Measurements from ENCODE around the gene CTBP1. TPM values are rescaled to one million over a fixed set of nuclear protein-coding genes. Genes with fewer than 3 reads are reported as not detected.

Gene CTBP1
- total and polyA plus RNA-seq, 2 donors (not counting 1 experiment from before 2014, with no cell fraction given) = 212 to 343 TPM

DNA sequence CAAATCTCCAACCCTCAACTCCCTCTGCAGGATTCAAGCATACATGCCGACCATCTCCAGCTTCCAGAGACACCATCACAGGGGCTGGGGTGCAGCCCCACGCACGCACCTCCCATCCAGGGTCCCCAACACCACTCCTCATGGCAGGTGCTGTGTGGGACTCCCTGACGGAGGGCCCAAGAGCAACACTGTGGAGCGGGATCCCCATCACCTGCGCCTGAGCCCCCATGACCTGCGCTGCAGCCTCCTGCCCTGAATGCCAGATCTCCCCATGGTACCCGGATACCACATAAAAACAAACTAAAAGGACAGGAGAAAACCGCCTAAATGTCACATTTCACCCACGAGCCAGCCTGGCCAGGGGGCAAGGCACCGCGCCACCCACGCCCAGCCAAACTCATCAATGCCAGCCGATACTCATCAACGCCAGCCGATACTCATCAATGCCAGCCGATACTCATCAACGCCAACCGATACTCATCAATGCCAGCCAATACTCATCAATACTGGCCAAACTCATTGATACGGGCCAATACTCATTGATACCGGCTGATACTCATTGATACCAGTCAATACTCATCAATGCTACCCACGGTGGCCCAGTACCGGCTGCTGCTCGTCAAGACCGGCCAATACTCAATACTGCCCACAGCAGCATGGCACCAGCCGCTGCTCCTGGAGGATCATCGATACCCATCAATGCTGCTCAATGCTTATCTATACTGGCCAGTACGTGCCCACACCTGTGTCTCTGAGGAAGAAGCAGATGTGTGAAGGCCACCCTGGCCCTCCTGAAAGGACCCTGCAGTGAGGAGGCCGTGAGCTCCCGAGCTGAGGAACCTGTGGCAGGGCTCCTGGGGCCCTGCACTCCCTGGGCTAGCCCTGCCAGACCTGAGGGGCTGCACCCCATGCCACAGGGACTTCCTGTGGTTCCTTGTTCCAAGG, 6.2 kb downstream of the CTBP1 start:
- H3K4me1 ChIP-seq (ENCODE audit: control insufficient read depth in 2 of 2, insufficient read depth in 2 of 2, low read length in 2 of 2) = peaks cover 42 to 49% of the 10 kb centered on the region in 2 donors
- DNase-seq (no peak), ATAC-seq (ENCODE audit: low read depth) (no peak)
- peaks cover 0 to 17% of the 10 kb centered on the region in 2 experiments for H3K36me3 ChIP-seq (replicated peaks in 1 of 2; ENCODE audit: control extremely low read depth in 1 of 2, control insufficient read depth in 1 of 2, extremely low read depth in 1 of 2, insufficient read depth in 2 of 2, low read length in 1 of 2)
- H3K9me3 ChIP-seq (ENCODE audit: control extremely low read depth in 1 of 3, control insufficient read depth in 2 of 3, insufficient read depth in 1 of 3, low read length in 2 of 3) = no peaks in the 10 kb centered on the region
- WGBS (ENCODE audit: insufficient coverage) = 93% methylated on average over 28 of the region's 30 CpGs
- no peak overlapping the region for H3K27ac ChIP-seq (ENCODE audit: low read length in 2 of 2)
- Mint-ChIP-seq H3K27me3 (no peaks in the 10 kb centered on the region), H3K4me1 (peaks cover 56% of the 10 kb centered on the region), H3K27ac (no peak overlapping the region), H3K4me3 (no peak overlapping the region), H3K9me3 (ENCODE audit: insufficient read depth) (no peaks in the 10 kb centered on the region)
- ChIA-PET POLR2A (no interaction called here), CTCF (no interaction called here)
- intact Hi-C loops (cut with micrococcal nuclease) = no loop called here
- peaks cover 91% of the 10 kb centered on the region for H3K79me2 ChIP-seq (ENCODE audit: control insufficient read depth, insufficient read depth, low read length)
- TF ChIP-seq, protein P1, sequence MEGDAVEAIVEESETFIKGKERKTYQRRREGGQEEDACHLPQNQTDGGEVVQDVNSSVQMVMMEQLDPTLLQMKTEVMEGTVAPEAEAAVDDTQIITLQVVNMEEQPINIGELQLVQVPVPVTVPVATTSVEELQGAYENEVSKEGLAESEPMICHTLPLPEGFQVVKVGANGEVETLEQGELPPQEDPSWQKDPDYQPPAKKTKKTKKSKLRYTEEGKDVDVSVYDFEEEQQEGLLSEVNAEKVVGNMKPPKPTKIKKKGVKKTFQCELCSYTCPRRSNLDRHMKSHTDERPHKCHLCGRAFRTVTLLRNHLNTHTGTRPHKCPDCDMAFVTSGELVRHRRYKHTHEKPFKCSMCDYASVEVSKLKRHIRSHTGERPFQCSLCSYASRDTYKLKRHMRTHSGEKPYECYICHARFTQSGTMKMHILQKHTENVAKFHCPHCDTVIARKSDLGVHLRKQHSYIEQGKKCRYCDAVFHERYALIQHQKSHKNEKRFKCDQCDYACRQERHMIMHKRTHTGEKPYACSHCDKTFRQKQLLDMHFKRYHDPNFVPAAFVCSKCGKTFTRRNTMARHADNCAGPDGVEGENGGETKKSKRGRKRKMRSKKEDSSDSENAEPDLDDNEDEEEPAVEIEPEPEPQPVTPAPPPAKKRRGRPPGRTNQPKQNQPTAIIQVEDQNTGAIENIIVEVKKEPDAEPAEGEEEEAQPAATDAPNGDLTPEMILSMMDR (IDR thresholded peaks at IDR 0.05) = no peak
- no peak for TF ChIP-seq EZH2 (IDR thresholded peaks at IDR 0.05; ENCODE audit: borderline replicate concordance, insufficient read depth, low read depth, low read length, poor library complexity, severe bottlenecking)
- H3K4me2 ChIP-seq (replicated peaks; ENCODE audit: low read depth, low read length, poor library complexity, severe bottlenecking) = no peak overlapping the region
- no peaks in the 10 kb centered on the region for H3K27me3 ChIP-seq (replicated peaks in 1 of 4; ENCODE audit: control extremely low read depth in 1 of 4, control insufficient read depth in 3 of 4, insufficient read depth in 4 of 4, low read length in 3 of 4)
- no peak overlapping the region for H2AFZ ChIP-seq (ENCODE audit: insufficient read depth, low read depth, low read length, poor library complexity, severe bottlenecking)
- H4K20me1 ChIP-seq (ENCODE audit: control insufficient read depth, insufficient read depth, low read length, poor library complexity, severe bottlenecking) = peaks cover 99% of the 10 kb centered on the region
- H3K4me3 ChIP-seq (ENCODE audit: control extremely low read depth in 1 of 5, extremely low read depth in 1 of 5, insufficient read depth in 1 of 5, low read depth in 2 of 5, low read length in 4 of 5) = no peak overlapping the region
- H3K9ac ChIP-seq (ENCODE audit: low read length) = no peak overlapping the region

DNA sequence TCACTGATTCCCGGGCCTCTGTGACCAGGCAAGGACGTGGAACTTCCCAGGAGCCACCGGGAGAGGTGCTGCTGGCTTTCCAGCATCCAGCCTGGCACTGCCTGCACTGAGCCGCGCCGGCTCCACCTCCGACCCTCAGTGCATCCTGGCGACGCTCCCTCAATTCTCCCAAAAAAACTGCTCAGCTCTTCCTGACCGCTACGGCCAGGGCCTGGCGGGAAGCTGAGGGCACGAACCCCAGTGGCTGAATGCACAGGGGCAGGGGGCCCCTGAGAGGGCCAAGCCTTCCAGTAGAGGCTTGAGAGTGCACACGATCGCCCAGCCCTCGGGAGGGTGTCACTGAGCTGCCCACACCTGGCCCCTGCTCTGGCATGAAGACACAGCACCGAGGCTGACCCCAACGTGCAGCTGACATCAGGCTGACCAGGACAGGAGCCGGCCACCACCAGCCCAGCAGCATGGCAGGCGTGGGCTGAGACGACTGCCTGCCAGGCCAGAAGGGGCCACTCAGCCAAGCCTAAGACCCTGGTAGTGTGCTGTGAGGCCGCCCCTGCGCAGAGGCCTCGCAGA, 6.9 kb downstream of the CTBP1 start:
- peaks cover 0 to 24% of the 10 kb centered on the region in 2 experiments for H3K36me3 ChIP-seq (replicated peaks in 1 of 2; ENCODE audit: control extremely low read depth in 1 of 2, control insufficient read depth in 1 of 2, extremely low read depth in 1 of 2, insufficient read depth in 2 of 2, low read length in 1 of 2)
- no peaks in the 10 kb centered on the region for H3K27me3 ChIP-seq (replicated peaks in 1 of 4; ENCODE audit: control extremely low read depth in 1 of 4, control insufficient read depth in 3 of 4, insufficient read depth in 4 of 4, low read length in 3 of 4)
- WGBS (ENCODE audit: insufficient coverage) = 97% methylated on average over 23 of the region's 24 CpGs
- H2AFZ ChIP-seq (ENCODE audit: insufficient read depth, low read depth, low read length, poor library complexity, severe bottlenecking) = no peak overlapping the region
- peaks cover 39 to 44% of the 10 kb centered on the region in 2 donors for H3K4me1 ChIP-seq (ENCODE audit: control insufficient read depth in 2 of 2, insufficient read depth in 2 of 2, low read length in 2 of 2)
- intact Hi-C loops (cut with micrococcal nuclease) = no loop called here
- no peak for TF ChIP-seq EZH2 (IDR thresholded peaks at IDR 0.05; ENCODE audit: borderline replicate concordance, insufficient read depth, low read depth, low read length, poor library complexity, severe bottlenecking)
- TF ChIP-seq, protein P1 (IDR thresholded peaks at IDR 0.05) = no peak
- DNase-seq (no peak), ATAC-seq (ENCODE audit: low read depth) (no peak)
- Mint-ChIP-seq H3K4me1 (peaks cover 53% of the 10 kb centered on the region), H3K9me3 (ENCODE audit: insufficient read depth) (no peaks in the 10 kb centered on the region), H3K27me3 (no peaks in the 10 kb centered on the region), H3K27ac (no peak overlapping the region), H3K4me3 (no peak overlapping the region)
- POLR2A ChIA-PET = no interaction called here
- H3K79me2 ChIP-seq (ENCODE audit: control insufficient read depth, insufficient read depth, low read length) = peaks cover 89% of the 10 kb centered on the region
- H3K27ac ChIP-seq (ENCODE audit: low read length in 2 of 2) = no peak overlapping the region
- CTCF ChIA-PET = no interaction called here
- no peaks in the 10 kb centered on the region for H3K9me3 ChIP-seq (ENCODE audit: control extremely low read depth in 1 of 3, control insufficient read depth in 2 of 3, insufficient read depth in 1 of 3, low read length in 2 of 3)
- H3K9ac ChIP-seq (ENCODE audit: low read length) = no peak overlapping the region
- H3K4me2 ChIP-seq (replicated peaks; ENCODE audit: low read depth, low read length, poor library complexity, severe bottlenecking) = no peak overlapping the region
- no peak overlapping the region for H3K4me3 ChIP-seq (ENCODE audit: control extremely low read depth in 1 of 5, extremely low read depth in 1 of 5, insufficient read depth in 1 of 5, low read depth in 2 of 5, low read length in 4 of 5)
- H4K20me1 ChIP-seq (ENCODE audit: control insufficient read depth, insufficient read depth, low read length, poor library complexity, severe bottlenecking) = peaks cover 99% of the 10 kb centered on the region
